ENCODE results near the gene NPPA.

- no peak for TF ChIP-seq CTCF (IDR thresholded peaks at IDR 0.05)
- peak; percentile 98 for TF ChIP-seq POLR2A (IDR thresholded peaks at IDR 0.05)
Observed at GRCh38 chr1:11805422-11806306, 41.9 kb downstream of the NPPA start, which contains the start of the genes CLCN6 and MTHFR.
